Anterior cingulate cortex (tissue), 58 donors: ENCODE measurements around the gene ITPR1.

Experiments
- DNase-seq, 58 donors: peaks; one replicate each; lab custom pipeline; 2025; lab: John Stamatoyannopoulos, UW

ITPR1 gene

GRCh38 chr3:4831580-4831950 is 338.4 kb downstream of the ITPR1 start:
- DNase-seq: no peak

DNA sequence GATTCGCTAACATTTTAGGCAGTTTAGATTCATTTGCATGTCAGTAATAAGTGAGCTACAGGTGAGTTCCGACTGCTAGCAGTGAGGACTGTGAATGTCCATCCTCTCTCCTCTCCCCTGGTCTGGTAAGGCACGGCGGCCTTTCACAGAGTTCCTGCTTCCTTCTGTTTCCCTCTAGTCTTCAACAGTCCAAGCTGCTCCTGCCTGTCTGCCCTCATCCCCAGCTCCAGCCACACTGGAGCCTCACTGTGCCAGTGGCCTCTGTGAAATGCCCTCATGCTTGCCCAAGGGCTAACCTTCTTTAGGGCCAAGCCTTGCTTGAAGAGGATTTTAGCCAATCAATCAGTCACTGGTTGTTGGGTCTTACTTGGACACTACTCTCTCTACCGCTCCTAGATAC is 340.3 kb downstream of the ITPR1 start:
- no peak for DNase-seq

DNA sequence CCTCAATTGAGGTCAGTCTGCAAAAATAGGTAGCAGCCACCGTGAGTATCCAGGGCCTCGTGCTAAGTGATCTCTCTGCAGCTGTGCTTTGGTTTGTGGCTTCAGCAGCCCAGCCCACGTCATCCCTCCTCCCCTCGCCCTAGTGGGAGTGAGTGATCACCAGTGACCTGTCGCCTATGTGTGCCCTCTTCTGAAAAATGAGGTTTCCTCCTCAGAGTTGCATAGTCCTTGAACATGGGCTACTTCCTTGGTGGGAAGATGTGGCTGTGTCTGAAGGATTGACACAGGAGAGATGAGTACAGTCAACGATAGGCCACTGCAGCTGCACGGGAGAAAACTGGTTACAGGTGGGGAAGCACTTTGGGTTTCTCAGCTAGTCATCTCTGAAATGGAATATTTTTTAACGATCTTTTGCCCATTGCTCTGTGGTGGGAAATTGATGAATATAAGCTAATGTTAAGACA is 341.3 kb downstream of the ITPR1 start:
- DNase-seq: no peak

DNA sequence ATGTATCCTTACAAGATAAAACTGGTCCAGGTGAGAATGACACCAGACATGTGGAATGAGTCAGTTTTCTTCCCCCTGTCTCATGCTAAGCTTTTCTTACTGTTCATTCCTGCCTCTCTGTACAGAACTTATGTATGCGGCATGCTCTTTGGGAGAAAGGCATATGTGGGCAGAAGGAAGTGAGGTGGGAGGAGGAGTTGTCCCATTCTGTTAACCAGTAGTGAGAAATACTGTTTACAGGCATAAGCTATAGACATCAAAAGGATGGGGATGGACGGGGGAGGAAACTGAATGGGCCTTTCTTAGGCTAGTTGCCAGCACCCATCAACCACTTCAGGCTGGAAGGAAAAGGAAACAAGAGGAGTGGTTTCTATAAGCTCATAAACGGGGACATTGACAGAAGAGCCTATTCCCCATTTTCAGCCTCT is 342.5 kb downstream of the ITPR1 start:
- peak in 5 of 58 donors; percentile 7 to 48 (median 23) for DNase-seq

DNA sequence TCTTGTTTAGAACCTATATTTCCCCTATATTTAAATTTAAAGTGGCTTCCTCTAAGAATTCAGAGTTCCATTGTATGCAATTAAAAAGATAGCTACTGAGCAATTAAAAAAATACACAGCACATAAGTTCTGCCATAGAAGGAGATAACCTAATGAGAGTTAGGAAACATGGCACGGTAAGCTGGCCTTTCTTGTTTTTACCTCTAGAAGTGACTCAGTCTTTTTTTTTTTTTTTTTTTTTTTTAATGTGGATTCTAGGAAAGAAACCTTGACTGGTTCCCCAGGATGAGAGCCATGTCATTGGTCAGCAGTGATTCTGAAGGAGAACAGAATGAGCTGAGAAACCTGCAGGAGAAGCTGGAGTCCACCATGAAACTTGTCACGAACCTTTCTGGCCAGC is 343.4 kb downstream of the ITPR1 start:
- no peak for DNase-seq

GRCh38 chr3:4837374-4837930 is 344.3 kb downstream of the ITPR1 start:
- DNase-seq: no peak

DNA sequence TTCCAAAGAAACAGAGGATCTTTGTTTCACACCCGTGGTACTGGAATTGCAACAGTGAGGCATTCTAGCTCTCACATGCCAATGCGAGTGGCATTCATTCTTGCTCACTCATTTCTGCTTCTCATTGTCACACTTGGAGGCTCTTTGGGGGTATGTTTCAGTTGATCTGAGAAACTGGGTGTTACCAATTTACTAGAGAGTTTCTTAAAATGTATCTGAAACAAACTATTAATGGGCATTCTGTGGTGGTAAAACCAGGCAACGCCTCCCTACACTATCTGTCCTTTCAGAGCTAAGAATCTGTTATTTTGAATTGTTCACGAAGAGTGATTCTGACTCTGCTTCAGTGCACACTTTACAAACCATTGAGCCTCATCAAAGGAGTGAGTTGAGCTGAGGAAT is 345.5 kb downstream of the ITPR1 start:
- DNase-seq: no peak

DNA sequence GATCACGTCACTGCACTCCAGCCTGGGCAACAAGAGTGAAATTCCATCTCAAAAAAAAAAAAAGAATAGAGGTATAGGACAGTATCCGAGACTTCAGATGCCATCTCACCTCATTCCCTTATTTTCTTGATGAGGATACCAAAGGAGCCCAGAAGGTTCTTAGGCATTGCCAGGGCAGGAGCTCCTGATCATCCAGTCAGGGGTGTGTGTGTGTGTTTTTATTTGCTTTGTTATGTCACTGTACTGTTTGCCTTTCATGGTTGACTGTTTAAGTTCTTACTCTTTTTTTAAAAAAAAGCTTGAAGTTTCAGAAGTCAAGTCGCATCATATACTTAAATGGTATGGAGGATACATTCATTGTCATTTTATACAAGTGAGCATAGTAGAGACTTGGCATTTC is 346.1 kb downstream of the ITPR1 start:
- no peak for DNase-seq

- DNase-seq: no peak
These were observed 348.1 kb downstream of the ITPR1 start for GRCh38 chr3:4841225-4841624.

DNA sequence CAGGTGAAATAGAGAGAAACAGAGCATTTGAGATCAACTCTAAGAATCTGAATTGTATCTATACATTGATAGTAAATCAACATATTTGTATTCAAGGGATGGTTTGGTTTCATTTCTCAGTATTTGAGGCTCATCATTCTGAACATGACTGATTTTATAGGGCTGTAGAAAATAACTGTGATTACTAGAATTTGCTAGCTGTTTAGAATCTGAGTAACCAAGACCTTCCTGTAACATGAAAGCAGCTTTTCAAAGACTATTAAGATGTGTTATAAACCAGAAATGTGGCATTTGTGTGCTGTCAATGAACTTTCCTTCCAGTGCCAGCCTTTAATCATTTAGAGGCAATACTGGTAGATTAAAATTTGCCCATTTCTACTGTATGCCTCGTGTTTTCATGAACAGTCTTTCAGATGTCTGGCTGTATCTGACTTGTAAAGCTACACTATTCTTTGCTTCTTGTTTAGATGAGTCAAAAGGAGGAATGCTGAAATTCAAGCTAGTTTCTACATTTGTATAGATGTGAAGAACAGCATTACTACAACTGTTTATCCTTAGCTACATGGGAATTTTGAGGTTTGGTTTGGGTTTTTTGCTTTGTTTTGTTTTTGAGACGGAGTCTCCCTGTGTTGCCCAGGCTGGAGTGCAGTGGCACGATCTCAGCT is 348.8 kb downstream of the ITPR1 start:
- DNase-seq: no peak

DNA sequence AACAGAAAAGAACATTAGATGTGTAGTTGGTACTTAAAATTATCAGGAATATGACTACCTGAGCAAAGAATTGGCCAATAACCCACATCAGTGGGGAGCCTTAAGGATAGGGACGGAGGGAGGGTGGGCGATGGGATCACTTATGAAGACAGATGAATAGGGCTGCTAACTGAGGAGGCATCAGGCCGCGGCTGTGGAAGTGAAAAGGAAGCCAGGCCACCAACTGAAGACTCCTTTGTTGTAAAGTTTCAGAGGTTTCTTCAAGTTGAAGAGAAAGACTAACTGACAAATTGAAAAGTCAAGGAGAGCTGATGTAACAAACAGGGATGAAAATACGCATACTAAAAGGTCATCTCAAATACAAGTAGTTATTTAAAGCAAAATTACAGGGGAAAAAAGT is 350.5 kb downstream of the ITPR1 start:
- DNase-seq: no peak

GRCh38 chr3:4845882-4846281 is 352.7 kb downstream of the ITPR1 start:
- no peak for DNase-seq

DNA sequence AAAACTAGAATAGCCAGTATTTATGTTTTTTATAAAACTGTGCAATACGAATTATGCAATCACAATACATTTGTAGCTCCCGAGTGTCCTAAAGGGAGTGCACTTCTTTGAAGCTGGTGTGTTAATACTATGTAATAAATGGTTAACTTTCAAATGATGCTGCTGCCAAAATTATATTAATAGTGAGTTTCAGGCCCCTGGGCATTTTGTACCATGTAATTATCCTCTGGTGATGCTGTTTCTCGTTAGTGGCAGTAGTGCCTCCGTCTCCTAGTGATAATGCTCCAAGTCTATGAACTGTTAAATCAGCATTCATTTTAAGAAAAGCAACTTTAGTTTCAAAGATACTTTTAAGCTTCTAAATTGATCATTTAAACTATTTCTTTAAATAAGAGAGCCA is 353.4 kb downstream of the ITPR1 start:
- no peak for DNase-seq

GRCh38 chr3:4848176-4848825 is 355.2 kb downstream of the ITPR1 start:
- DNase-seq: no peak

DNA sequence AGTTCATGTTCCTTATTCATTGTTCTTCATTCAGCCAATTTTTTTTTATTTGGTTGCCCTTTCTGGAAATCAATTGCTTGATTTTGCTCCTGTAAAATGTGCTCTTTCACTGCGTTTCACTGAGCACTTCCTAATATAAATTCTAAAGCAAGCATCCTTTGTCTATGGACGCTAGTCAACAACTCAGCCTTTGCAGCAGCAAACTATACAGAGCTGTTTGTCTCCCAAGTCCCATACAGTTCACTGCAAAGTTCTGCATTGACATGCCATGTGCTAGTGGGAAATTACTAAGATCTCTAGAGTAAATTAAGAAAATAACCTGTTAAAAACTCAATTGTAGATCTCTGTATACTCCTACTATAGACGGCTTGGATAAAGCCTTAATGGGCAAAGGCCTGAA is 356.0 kb downstream of the ITPR1 start:
- DNase-seq: no peak

DNA sequence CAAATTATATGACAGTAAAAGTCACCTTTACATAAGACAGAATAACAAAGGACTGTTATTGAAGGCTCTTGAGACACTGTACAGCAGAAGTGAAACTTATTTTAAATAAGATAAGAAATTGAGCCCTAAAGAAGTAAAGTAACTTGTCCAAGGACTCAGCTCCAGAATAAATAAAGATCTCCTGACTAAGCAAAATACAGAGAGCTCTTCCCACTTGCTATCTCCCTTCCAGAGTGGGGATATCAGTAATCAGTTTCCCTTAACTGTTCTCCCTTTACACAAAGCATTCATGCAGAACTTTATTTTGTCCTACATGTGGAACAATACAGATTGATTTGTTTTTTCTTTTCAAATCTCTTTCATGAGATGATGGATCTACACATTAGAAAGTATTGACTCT is 356.6 kb downstream of the ITPR1 start:
- no peak for DNase-seq

- no peak for DNase-seq
These were observed 357.2 kb downstream of the ITPR1 start for GRCh38 chr3:4850211-4850927.

DNA sequence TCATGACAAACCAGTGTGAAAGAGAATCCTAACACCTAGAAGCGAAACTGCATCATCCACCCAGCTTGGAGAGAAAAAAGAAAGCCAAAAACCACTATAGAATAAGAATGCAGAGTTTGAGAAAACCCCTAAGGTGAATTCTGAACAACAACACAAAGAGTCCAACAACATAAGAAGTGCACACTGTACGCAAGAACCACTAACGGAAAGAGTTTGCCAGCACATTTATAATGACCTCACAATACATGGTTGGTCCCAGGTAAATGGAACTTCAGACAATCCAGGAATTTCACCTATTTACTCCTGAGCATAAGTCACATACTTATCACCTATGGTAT is 357.7 kb downstream of the ITPR1 start:
- DNase-seq: no peak

- DNase-seq: no peak
These were observed 359.9 kb downstream of the ITPR1 start for GRCh38 chr3:4852780-4853748.

DNA sequence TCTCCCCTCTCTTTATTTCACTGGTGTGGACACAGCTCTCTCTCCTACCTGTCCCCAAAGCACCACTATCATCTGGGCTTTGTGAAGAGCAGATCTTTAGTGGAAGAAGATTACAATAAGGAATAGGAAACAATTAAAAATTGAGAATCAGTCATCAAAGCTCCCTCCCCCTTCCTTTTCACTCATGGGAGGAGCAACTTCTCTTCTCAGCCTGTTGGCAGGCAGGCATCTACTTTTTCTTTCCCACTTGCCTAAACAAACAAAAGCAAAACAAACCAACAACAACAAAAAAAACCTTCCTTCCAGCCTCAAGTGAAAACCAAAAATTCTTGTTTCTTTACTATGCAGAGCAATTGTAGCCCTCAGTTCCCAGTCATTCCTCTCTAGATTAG is 360.6 kb downstream of the ITPR1 start:
- no peak for DNase-seq
